Uterus (tissue), 4 donors: ENCODE data around the gene TRIM8. TPM values are rescaled to one million over a fixed set of nuclear protein-coding genes. Genes with fewer than 3 reads are reported as not detected.

ENCODE experiments used
- DNase-seq, 2 donors: peaks; one replicate each; pipeline ENCODE4 v3.0.0-alpha.2; 2019 to 2020
- H3K27ac ChIP-seq, 2 donors: fragments of 200-600 bp; sonication (generic); 1 replicate in 1 of 2; 2 replicates in 1 of 2; pipeline ENCODE4 v1.5.1; 2016 to 2018
- H3K27me3 ChIP-seq, 2 donors: fragments of 200-600 bp; sonication (generic); one replicate each; pipeline ENCODE4 v1.5.1; 2018 to 2019; ENCODE audit warnings: control low read depth in 1 of 2
- H3K36me3 ChIP-seq, 2 donors: fragments of 200-600 bp; sonication (generic); one replicate each; pipeline ENCODE4 v1.5.1; 2019; ENCODE audit warnings: control low read depth in 1 of 2
- H3K4me1 ChIP-seq, 2 donors: fragments of 200-600 bp; sonication (generic); one replicate each; pipeline ENCODE4 v1.5.1; 2018 to 2019; ENCODE audit warnings: control low read depth in 1 of 2
- H3K4me3 ChIP-seq, 2 donors: fragments of 200-600 bp; sonication (generic); 1 replicate in 1 of 2; 2 replicates in 1 of 2; pipeline ENCODE4 v1.5.1; 2018 to 2019; ENCODE audit warnings: mild to moderate bottlenecking in 1 of 2
- H3K9me3 ChIP-seq, 2 donors: fragments of 200-600 bp; sonication (generic); one replicate each; pipeline ENCODE4 v1.5.1; 2019; ENCODE audit warnings: control low read depth in 1 of 2
- POLR2A ChIP-seq, 2 donors: fragments of 450-650 bp; IDR thresholded peaks; one replicate each; pipeline ENCODE4 v1.6.1; 2016; ENCODE audit warnings: antibody characterized with exemption in 2 of 2, mild to moderate bottlenecking in 1 of 2, moderate library complexity in 1 of 2
- intact Hi-C: fragments of 100-400 bp; cut with DNase I; formaldehyde crosslinking; loops from one replicate; pipeline ENCODE4 v1.15.1; 2023; ENCODE audit warnings: low total_unique reads
- total RNA-seq, 4 donors: library from RNA; depleted of rRNA in 3 of 4; stranded (reverse); fragments of >200 nt in 3 of 4; gene quantifications; one replicate each; pipeline versions ENCODE4 v1.1.0 to v1.2.4, GENCODE V29; 2014 to 2023
- TF ChIP-seq, protein P1 (sequence below), 4 experiments: fragments of 200-600 bp in 2 of 4; fragments of 450-650 bp in 2 of 4; sonication (generic) in 2 of 4; IDR thresholded peaks; one replicate each; pipeline ENCODE4 v1.5.1; 2016 to 2019; ENCODE audit warnings: antibody characterized with exemption in 4 of 4, mild to moderate bottlenecking in 2 of 4, moderate library complexity in 1 of 4
- donor health status: DM: yes; HTN: yes; CAD: no.

Gene TRIM8
- total RNA-seq, 4 donors from 2014 or later, result 71.2 to 119 (median 102) TPM

GRCh38 chr10:102657451-102657850 is 13.2 kb downstream of the TRIM8 start:
- H3K36me3 ChIP-seq, result no peaks in the 10 kb centered on the region
- H3K4me1 ChIP-seq, result peaks cover 0 to 10% of the 10 kb centered on the region in 2 donors
- peak overlapping the region; percentile 42 to 58 for H3K27ac ChIP-seq
- no peak for TF ChIP-seq POLR2A (IDR thresholded peaks at IDR 0.05)
- TF ChIP-seq, protein P1, sequence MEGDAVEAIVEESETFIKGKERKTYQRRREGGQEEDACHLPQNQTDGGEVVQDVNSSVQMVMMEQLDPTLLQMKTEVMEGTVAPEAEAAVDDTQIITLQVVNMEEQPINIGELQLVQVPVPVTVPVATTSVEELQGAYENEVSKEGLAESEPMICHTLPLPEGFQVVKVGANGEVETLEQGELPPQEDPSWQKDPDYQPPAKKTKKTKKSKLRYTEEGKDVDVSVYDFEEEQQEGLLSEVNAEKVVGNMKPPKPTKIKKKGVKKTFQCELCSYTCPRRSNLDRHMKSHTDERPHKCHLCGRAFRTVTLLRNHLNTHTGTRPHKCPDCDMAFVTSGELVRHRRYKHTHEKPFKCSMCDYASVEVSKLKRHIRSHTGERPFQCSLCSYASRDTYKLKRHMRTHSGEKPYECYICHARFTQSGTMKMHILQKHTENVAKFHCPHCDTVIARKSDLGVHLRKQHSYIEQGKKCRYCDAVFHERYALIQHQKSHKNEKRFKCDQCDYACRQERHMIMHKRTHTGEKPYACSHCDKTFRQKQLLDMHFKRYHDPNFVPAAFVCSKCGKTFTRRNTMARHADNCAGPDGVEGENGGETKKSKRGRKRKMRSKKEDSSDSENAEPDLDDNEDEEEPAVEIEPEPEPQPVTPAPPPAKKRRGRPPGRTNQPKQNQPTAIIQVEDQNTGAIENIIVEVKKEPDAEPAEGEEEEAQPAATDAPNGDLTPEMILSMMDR (IDR thresholded peaks at IDR 0.05), result no peak
- intact Hi-C loops, result no loop called here
- H3K9me3 ChIP-seq, result no peaks in the 10 kb centered on the region
- DNase-seq, result no peak
- H3K4me3 ChIP-seq, result no peak overlapping the region
- H3K27me3 ChIP-seq, result no peaks in the 10 kb centered on the region

DNA sequence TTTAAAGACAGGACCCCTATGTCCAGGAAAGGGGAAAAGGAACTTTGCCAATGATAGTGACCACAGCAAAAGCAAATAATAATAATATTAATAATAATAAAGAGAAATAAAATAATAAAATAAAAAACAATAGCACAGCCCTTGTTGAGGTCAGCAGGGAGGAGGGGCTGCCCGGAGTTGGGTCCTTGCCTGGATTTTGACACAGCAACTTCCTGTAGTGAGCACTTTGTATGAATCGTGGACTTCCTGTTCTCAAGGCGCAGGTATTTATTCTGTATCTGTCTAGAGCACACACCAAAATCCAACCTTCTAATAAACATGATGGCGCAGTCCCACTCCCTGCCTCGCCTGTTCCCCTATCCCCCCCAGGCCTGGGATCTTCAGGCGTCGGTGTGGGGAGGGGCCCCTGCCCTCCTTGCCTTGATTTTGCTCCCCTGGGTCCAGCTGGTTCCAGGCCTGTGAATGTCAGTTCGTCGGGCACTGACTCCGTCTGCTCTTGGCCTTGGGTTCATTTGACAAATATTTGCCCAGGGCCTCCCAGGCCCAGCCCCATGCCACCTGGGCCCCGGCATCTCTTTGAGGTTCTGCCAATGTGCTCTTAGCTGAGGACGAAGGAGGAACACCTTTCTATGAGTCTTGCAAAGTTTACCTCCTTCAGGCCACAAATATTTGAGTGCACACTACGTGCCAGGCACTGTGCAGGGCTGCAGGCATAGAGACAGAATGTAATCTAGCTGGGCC is 13.9 kb downstream of the TRIM8 start:
- H3K9me3 ChIP-seq, result no peaks in the 10 kb centered on the region
- H3K27ac ChIP-seq, result peak overlapping the region; percentile 42 to 58
- TF ChIP-seq, protein P1 (IDR thresholded peaks at IDR 0.05), result no peak
- no peak for TF ChIP-seq POLR2A (IDR thresholded peaks at IDR 0.05)
- intact Hi-C loops, result no loop called here
- H3K4me3 ChIP-seq, result no peak overlapping the region
- no peaks in the 10 kb centered on the region for H3K27me3 ChIP-seq
- no peaks in the 10 kb centered on the region for H3K36me3 ChIP-seq
- H3K4me1 ChIP-seq, result peaks cover 0 to 10% of the 10 kb centered on the region in 2 donors
- no peak for DNase-seq

DNA sequence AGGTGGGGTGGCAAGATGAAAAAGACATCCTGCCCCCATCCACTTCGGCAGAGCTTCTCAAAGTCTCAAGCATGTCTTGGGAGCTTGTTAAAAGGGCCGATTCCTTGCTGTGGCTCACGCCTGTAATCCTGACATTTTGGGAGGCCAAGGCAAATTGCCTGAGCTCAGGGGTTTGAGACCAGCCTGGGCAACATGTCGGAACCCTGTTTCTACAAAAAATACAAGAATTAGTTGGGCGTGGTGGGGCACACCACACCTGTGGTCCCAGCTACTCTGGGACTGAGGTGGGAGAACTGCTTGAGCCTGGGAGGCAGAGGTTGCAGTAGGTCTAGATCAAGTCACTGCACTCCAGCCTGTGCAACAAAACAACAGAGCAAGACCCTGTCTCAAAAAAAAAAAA is 14.5 kb downstream of the TRIM8 start:
- no peaks in the 10 kb centered on the region for H3K36me3 ChIP-seq
- no peaks in the 10 kb centered on the region for H3K27me3 ChIP-seq
- H3K27ac ChIP-seq, result peak overlapping the region in 1 of 2 donors; percentile 58
- TF ChIP-seq POLR2A (IDR thresholded peaks at IDR 0.05), result no peak
- TF ChIP-seq, protein P1 (IDR thresholded peaks at IDR 0.05), result no peak
- H3K4me3 ChIP-seq, result no peak overlapping the region
- intact Hi-C loops, result no loop called here
- H3K9me3 ChIP-seq, result no peaks in the 10 kb centered on the region
- DNase-seq, result no peak
- peaks cover 0 to 10% of the 10 kb centered on the region in 2 donors for H3K4me1 ChIP-seq

DNA sequence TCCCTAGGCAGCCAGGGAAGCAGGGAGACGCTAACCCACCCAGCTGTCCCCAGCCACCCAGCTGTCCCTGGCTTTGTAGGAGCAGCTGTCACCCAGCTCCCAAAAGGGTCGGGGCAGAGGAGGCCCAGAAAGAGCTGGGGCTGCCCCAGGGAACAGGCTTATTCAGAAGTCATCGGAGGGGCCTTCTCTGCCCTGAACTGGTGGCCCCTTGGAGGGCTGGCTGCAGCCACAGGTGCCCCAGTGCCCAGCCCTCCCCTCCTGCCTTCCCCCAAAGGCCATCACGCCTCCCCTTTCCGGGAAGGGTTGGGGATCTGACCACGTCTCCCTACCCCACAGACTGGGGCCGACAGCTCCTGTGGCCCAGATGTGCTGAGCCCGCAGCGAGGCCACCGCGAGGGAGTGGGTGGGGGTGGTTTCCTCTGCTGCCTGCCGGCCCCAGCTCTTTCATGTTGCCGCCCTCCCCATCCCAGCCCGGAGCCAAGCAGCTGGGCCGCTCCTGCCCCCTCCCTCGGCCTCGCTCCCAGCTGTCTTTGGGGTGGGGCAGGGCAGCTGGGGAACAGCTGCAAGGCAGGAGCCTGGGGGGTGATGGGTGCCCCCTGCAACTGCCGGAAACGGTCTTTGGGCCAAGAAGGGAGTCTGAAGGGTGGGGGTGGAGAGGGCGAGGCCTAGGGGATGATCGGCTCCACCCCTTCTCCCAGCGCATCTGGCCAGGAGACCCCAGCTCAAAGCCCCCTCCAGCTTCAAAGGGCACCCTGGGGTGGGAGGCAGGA is 16.8 kb downstream of the TRIM8 start:
- H3K27ac ChIP-seq, result no peak overlapping the region
- H3K4me1 ChIP-seq, result peaks cover 0 to 10% of the 10 kb centered on the region in 2 donors
- intact Hi-C loops, result no loop called here
- H3K9me3 ChIP-seq, result no peaks in the 10 kb centered on the region
- no peaks in the 10 kb centered on the region for H3K36me3 ChIP-seq
- peak in 1 of 2 donors; percentile 57 for DNase-seq
- no peaks in the 10 kb centered on the region for H3K27me3 ChIP-seq
- TF ChIP-seq, protein P1 (IDR thresholded peaks at IDR 0.05), result no peak
- no peak for TF ChIP-seq POLR2A (IDR thresholded peaks at IDR 0.05)
- H3K4me3 ChIP-seq, result no peak overlapping the region

GRCh38 chr10:102661658-102662028 is 17.4 kb downstream of the TRIM8 start:
- no peak overlapping the region for H3K27ac ChIP-seq
- intact Hi-C loops, result no loop called here
- no peaks in the 10 kb centered on the region for H3K27me3 ChIP-seq
- H3K4me1 ChIP-seq, result peaks cover 0 to 10% of the 10 kb centered on the region in 2 donors
- no peak for TF ChIP-seq POLR2A (IDR thresholded peaks at IDR 0.05)
- TF ChIP-seq, protein P1 (IDR thresholded peaks at IDR 0.05), result no peak
- no peak for DNase-seq
- H3K4me3 ChIP-seq, result no peak overlapping the region
- H3K9me3 ChIP-seq, result no peaks in the 10 kb centered on the region
- no peaks in the 10 kb centered on the region for H3K36me3 ChIP-seq
